Fibroblast of lung (primary cell): ENCODE results near the gene BHMT2.

Experiments used
- EZH2 ChIP-seq: IDR thresholded peaks from 2 replicates; pipeline ENCODE4 v1.5.1; 2012; ENCODE audit warnings: low read length, control low read depth, mild to moderate bottlenecking; ENCODE audit errors: missing control alignments
- TF ChIP-seq, protein P1 (sequence below), 2 donors: IDR thresholded peaks in 1 of 2; conservative IDR thresholded peaks in 1 of 2; 1 replicate in 1 of 2; 2 replicates in 1 of 2; pipeline ENCODE4 v1.5.1; 2011 to 2012; ENCODE audit warnings: low read length in 2 of 2, control low read depth in 1 of 2, inconsistent platforms in 1 of 2, low read depth in 1 of 2, mild to moderate bottlenecking in 1 of 2

- TF ChIP-seq, protein P1, sequence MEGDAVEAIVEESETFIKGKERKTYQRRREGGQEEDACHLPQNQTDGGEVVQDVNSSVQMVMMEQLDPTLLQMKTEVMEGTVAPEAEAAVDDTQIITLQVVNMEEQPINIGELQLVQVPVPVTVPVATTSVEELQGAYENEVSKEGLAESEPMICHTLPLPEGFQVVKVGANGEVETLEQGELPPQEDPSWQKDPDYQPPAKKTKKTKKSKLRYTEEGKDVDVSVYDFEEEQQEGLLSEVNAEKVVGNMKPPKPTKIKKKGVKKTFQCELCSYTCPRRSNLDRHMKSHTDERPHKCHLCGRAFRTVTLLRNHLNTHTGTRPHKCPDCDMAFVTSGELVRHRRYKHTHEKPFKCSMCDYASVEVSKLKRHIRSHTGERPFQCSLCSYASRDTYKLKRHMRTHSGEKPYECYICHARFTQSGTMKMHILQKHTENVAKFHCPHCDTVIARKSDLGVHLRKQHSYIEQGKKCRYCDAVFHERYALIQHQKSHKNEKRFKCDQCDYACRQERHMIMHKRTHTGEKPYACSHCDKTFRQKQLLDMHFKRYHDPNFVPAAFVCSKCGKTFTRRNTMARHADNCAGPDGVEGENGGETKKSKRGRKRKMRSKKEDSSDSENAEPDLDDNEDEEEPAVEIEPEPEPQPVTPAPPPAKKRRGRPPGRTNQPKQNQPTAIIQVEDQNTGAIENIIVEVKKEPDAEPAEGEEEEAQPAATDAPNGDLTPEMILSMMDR (conservative IDR thresholded peaks at IDR 0.05 in 1 of 2, IDR thresholded peaks at IDR 0.05 in 1 of 2; ENCODE audit: low read depth in 1 of 2, low read length in 2 of 2) = no peak
- TF ChIP-seq EZH2 = no peak
These were observed 43.1 kb downstream of the BHMT2 start for GRCh38 chr5:79112703-79113058.
